M059J (cell line): ENCODE measurements around the gene PIK3R1. TPM values are rescaled to one million over a fixed set of nuclear protein-coding genes. Genes with fewer than 3 reads are reported as not detected.

Experiments used
- DNase-seq: peaks from one replicate; pipeline ENCODE4 v3.0.0-alpha.2; 2012; ENCODE audit warnings: low read depth
- total RNA-seq: library from RNA; depleted of rRNA; stranded (reverse); fragments of >200 nt; shearing (Covaris generic); gene quantifications from 2 replicates; pipeline ENCODE4 v1.2.3, GENCODE V29; 2014

Gene PIK3R1
- total RNA-seq, 1 experiment from 2014 or later, result 32.7 TPM

DNA sequence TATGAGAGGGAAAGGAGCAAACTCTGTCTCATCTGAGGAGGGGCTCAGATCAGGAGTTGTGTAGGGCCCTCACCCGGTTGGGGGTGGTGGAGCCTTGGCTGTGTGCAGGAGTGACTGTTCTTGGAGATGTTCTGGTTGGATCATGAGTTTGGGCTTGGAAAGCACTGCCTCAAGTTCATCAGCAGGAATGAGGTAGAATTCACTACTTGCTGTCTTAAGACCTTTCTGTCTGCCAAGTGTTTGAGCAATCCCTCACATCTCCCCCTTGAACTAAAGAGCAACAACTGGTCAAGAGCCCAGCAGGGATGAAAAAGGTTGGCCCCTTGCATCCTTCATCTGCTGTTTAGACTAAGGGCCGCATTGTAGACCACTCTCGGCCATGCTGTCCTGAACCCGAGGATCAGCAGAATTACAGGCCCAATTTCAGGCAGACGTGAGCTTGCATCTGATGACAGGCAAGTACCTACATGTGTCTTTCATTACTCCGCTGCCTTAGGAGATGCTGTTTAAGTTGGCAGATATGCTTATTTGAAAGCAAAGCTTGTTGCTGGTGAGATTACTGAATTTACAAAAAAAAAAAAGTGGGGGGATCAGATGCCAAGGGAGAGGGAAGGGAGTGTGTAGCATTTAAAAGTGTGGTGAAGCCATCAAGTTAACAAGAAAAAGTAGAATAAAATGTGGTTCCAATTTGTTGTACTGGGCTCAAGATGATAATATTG lies 36.4 kb downstream of the PIK3R1 start:
- no peak for DNase-seq

GRCh38 chr5:68252673-68253623 lies 37.4 kb downstream of the PIK3R1 start:
- peak; percentile 62 for DNase-seq

DNA sequence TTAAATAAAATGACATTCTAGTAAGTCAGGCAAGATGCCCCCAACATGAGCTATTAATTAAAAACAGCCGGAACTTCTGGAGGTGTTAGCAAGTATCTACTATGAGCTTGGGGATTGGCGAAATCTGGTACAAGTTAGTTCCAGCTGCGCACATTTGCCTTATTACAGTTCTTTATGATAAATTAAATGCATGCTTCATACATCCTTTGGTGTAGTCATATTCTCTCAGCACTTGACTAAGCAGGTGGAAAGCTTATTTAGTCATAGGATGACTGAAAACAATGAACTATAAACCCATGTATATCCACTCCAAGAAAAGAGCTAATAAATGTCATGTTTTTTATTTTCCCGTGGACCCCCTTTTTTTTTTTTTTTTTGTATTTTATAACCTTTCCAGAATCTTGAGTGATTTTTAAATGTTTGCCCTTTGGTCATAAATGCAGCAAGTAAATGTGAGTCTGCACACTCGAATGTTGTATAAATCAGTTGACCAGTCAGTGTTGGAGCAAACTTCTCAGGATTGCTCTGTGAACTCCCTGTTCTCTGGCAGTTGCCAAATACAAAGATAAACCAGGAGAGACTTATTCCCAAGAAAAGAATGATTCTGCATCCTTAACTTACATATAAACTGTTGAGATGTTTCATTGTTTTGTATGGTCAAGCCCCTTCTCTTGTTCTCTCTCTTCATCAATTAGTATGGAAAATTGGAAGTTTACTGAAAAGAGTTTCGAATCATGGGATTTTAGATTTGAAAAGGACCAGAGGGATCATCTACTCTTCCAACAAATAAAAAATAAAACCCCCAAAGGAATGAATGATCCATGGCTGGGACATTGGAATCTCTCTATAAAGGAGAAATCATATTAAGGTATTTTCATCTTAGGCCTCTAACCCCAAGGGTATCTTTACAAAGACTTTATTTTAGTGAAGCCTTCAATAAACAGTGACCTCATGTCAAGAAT lies 38.3 kb downstream of the PIK3R1 start:
- no peak for DNase-seq

DNA sequence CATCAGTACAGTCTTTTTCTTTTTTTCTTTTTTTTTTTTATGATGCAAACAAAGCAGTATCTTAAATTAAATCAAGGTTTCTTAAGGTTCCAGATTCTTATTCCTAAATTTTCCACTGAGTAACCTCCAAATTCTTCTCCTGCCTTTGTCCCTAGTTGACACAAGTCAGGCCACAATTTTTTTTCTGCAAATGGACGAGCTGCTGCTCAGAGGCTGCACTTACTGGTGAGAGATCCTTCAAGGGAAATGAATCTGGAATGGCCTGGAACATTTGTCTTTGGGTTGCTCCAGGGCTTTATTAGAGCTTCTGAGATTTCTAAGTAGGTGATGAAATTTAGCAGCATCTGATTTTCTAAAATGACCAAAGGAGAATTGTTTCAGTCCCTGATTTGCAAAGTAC lies 39.3 kb downstream of the PIK3R1 start:
- no peak for DNase-seq

GRCh38 chr5:68255305-68256120 lies 40.0 kb downstream of the PIK3R1 start:
- peak; percentile 39 for DNase-seq

- no peak for DNase-seq
These were observed 41.7 kb downstream of the PIK3R1 start for GRCh38 chr5:68257210-68257609.

GRCh38 chr5:68258531-68258930 lies 43.0 kb downstream of the PIK3R1 start:
- DNase-seq, result no peak

- no peak for DNase-seq
These were observed 44.1 kb downstream of the PIK3R1 start for GRCh38 chr5:68259700-68260099.

DNA sequence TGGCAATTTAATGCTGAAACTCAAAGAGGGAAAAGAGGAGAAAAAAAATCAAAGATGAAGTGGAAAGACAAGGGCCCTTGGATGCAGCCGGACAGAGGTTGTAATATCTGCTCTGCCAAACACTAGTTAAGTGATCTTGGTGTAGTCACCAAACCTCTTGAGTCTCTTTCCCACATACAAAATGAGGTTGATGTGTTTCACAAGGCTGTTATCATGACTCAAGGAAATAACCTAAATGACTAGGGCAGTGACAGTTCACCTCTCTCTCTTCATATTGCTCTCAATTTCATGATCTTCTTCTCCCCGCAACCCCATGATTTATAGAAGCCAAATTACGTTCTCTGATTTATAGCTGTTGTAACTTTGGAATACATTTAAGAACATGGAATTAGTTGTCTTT lies 44.9 kb downstream of the PIK3R1 start:
- DNase-seq, result no peak

DNA sequence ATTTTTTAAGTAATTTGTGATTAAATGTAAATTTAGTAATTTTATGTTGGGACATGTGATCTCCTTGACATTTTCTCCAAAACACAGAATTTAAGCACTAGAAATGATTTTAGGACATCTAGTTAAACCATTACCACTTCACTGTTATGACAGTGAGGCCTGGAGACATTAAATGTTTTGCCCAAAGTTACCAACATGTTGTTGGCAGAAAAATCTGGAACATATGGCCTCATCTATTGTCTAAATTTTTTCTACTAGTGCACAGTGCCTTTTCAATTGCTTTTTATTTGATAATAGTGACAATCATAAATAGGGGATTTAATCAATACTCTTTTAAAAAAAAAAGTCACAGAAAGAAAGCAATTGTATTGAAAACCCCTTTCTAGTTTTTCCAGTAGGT lies 45.6 kb downstream of the PIK3R1 start:
- DNase-seq, result no peak

DNA sequence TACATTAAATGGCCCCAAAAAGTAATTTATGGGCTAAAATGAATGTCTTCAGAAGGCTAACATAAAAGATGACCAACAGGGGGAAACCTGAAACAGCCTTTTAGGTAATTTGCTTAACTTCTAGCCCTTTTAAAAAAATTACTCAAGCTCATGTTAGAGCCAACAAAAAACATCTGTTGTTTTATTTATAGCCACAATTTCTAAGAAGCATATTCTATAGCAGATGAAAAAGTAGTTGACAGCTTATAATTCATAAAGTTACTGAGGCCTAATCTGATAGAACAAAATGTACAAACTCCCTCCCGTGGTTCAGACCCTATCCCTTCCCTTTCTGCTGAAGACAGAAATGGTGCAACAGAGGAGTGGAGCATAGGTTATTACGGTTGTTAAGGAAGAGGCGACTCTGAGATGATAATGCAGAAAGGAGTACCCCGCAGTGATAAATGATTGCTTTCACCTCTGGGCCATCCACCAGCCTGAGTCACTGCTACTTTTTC lies 46.1 kb downstream of the PIK3R1 start:
- DNase-seq, result no peak

- peak; percentile 52 for DNase-seq
These were observed 48.7 kb downstream of the PIK3R1 start for GRCh38 chr5:68264024-68264956.

DNA sequence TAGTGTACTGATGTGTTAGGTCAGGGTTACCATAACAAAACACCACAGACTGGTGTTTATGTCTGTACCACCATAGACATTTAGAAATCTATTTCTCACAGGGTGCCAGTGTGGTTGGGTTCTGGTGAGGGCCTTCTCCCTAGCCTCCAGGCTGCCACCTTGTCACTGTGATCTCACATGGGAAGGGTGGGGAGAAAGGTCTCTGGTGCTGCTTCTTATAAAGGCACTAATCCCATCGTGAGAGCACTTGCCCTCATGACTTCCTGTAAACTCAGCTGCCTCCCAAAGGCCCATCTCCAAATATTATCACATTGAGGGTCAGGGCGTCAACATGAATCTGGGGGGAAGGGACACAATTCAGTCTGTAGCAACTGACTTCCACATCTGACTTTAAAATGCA lies 49.8 kb downstream of the PIK3R1 start:
- peak; percentile 30 for DNase-seq

GRCh38 chr5:68265822-68266395 lies 50.4 kb downstream of the PIK3R1 start:
- no peak for DNase-seq

DNA sequence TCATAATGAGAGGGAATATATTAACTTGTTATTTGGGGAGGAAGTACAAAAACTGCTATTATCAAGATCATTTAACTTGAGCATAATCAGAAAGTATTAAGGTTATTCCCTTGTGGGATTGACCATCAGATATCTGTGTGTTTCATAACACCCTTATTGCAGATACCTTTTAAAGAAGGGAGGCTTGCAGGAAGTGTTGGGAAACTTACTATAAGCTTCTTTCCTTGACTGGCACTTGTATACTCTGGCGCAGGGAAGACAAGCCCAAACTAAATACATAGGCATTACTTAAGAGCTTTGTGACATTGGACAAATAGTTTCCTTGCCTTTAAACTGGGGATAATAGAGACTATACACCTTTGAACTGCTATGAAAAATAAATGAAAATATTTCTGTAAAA lies 50.9 kb downstream of the PIK3R1 start:
- no peak for DNase-seq

DNA sequence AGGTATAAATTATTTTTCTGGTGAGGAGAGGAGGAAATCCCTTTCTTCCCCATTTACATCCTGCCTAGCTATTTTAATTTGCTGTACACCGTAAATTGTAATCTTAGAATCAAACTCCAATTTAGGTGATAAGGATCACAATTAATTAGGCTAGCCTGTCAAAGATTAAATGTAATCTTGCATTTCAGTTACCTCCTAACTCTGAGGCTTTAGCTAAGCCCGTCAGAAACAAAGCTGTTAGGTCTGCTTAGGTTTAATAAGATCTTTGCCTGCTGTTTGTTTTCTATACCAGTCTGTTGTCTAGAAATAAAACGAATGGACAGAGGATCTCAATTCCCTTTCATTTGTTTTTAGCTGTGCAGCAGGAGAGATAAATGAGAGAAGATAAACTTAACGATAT lies 51.5 kb downstream of the PIK3R1 start:
- DNase-seq, result no peak

DNA sequence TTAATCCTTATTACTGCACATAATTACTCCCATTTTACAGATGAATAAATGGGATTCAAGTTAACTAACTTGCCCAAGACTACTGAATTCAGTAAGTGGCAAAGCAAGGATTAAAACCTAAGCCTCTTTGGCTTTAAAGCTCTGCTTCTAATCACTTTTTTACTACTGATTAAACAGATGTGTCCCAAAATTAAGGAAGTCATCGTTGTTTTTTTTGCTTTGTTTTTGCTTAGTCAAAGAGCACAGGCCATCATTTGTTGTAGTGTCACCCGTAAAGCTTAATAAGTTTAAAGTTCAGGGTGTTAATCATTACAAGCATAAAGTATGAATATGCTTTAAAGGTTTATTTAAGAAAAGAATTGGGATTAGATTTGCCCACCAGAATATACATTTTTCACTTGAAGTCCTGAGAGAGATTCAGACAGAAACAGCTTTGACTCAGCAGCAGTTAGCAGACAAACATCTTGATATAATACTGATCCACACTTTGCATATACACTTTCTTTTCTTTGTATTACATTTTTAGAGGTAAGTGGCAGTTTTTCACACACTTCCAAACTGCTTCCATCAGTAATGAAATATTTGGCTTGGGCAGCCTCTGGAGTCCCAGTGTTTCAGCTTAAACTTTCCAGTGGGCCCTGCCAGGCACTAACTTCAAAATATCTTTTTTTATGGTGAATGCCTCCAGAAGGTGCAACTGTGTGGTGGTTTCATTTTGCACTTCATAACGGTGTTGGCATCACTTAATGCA lies 52.7 kb downstream of the PIK3R1 start:
- no peak for DNase-seq

DNA sequence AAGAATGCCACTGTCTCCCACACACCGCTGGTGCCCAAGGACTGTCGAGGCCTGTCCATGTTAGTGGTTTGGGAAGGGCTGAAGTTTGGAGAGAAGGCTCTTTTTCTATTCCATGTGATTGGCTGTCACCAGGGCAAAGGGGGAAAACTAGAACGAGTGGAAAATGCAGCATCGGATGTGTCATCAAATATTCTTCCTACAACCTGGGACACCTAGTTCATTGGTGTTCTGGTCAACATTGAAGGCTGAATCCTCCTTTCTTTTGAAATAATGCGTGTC lies 53.2 kb downstream of the PIK3R1 start:
- no peak for DNase-seq

DNA sequence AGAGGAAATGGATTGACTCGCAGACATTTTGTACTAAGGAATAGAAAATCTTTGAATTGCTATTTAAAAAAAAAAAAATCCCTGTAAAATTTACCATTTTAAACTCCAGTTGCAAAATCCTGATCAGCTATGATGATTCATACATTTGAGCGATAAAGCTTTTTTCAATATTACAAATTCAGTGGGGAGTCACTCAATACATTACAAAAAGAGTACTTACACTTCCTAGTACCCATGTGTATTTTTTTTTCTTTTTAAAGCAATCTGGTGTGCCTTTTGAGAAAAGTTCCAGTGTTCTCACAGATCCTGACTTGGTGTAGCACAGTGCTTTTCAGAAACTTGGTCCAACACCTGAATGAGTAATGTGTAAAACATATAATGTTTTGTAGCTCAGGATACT lies 54.3 kb downstream of the PIK3R1 start:
- DNase-seq, result no peak
